Cardiac fibroblast (primary cell): ENCODE data around the gene TCFL5.

Source experiments
- DNase-seq, 2 donors: peaks; one replicate each; pipeline versions ENCODE4 v3.0.0 to v3.0.0-alpha.2; 2010; ENCODE audit warnings: low read depth in 2 of 2
- H3K4me3 ChIP-seq, 2 donors: replicated peaks in 1 of 2; 1 replicate in 1 of 2; 2 replicates in 1 of 2; pipeline ENCODE4 v1.5.1; 2011; ENCODE audit warnings: low read depth in 2 of 2, low read length in 2 of 2, mild to moderate bottlenecking in 2 of 2, moderate library complexity in 1 of 2
- TF ChIP-seq, protein P1 (sequence below): IDR thresholded peaks from one replicate; pipeline ENCODE4 v1.5.1; 2011; ENCODE audit warnings: low read depth, mild to moderate bottlenecking, low read length, inconsistent platforms

TCFL5 gene

DNA sequence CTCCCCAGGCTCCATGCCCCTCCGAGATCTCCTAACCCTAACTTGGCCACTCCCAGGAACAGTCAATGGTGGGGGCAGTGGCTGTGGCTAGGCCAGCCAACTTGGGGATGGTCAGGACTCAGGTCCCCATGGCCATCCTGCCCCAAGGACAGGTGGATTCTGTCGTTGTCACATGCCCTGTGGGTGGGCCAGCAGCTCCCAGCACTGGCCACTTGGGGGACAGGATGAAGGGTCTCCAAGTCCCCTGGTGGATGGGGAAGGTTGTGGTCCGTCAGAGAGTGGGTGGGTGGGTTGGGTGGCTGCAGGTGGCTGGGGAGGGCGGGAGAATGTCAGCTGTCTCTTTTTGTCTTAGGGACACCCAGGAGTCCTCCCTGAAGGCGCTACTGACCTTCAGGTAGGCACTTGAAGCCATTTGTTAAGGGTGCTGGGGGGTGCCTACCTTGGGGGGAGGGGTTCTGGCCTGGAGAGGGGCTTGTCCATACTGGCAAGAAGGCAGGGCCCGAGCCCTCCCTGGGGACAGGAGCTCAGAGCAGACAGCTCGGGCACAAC lies 39.3 kb downstream of the TCFL5 start:
- H3K4me3 ChIP-seq: no peak overlapping the region
- DNase-seq: no peak
- TF ChIP-seq, protein P1, sequence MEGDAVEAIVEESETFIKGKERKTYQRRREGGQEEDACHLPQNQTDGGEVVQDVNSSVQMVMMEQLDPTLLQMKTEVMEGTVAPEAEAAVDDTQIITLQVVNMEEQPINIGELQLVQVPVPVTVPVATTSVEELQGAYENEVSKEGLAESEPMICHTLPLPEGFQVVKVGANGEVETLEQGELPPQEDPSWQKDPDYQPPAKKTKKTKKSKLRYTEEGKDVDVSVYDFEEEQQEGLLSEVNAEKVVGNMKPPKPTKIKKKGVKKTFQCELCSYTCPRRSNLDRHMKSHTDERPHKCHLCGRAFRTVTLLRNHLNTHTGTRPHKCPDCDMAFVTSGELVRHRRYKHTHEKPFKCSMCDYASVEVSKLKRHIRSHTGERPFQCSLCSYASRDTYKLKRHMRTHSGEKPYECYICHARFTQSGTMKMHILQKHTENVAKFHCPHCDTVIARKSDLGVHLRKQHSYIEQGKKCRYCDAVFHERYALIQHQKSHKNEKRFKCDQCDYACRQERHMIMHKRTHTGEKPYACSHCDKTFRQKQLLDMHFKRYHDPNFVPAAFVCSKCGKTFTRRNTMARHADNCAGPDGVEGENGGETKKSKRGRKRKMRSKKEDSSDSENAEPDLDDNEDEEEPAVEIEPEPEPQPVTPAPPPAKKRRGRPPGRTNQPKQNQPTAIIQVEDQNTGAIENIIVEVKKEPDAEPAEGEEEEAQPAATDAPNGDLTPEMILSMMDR: no peak

DNA sequence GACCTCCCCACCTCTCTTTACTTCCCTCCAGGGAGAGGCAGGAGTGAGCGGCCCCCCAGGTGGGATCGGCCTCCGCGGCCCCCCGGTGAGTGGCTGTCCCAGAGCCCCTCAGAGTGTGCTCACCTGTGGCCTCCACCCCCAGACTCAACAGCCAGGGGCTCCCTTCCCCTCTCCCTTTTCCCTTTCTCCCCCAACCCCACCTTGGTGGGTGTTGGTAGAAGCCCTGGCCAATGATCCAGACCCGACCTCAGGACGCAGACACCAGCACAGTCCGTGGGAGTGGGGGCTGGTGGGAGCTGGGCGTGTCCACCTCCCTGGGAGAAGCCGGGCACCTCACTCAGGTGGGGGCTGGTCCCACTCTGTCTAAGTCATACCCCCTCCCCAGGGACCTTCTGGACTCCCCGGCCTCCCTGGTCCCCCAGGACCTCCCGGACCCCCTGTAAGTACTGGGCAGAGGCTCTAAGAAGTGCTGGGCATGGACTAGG lies 39.9 kb downstream of the TCFL5 start:
- TF ChIP-seq, protein P1: no peak
- DNase-seq: no peak
- no peak overlapping the region for H3K4me3 ChIP-seq

GRCh38 chr20:62820962-62821725 lies 40.5 kb downstream of the TCFL5 start:
- DNase-seq: no peak
- TF ChIP-seq, protein P1: no peak
- no peak overlapping the region for H3K4me3 ChIP-seq

DNA sequence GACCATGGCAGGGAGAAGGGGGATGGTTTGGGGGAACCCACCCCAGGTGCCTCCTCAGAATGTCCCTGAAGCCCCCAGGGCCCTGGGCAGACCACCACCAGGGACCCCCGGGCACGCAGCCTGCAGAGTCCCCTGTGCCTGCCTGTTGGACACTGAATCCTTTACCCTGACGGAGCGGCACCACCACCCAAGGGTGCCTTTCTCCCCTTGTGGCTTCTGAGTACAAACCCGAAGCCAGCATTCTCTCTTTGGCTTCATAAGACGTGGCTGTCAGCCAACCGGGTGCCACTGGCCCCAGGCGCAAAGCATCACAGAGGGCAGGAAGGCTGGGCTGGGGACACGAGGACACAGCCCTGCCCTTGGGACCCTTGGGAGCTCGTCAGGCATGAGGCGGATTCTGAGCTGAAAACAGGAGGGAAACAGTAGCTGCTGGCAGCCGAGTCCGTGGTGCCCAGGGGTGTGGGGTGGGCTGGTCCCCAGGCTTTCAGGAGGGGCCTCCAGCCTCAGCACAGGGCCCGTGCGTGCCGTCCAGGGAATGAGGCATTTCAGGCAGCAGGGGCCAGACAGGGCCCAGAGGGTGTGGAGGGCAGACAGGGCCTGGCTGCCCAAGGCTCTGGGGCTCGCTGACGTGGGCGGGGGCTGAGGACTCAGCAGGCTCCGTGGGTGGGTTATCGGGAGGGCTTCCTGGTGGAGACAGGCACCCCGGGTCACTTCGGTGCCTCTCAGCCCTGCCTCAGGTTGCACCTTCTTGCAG lies 41.2 kb downstream of the TCFL5 start:
- no peak for DNase-seq
- H3K4me3 ChIP-seq: no peak overlapping the region
- TF ChIP-seq, protein P1: no peak

GRCh38 chr20:62819494-62820174 lies 42.0 kb downstream of the TCFL5 start:
- H3K4me3 ChIP-seq: no peak overlapping the region
- TF ChIP-seq, protein P1: no peak
- peak; percentile 63 to 72 for DNase-seq

GRCh38 chr20:62818592-62819493 lies 42.8 kb downstream of the TCFL5 start:
- DNase-seq: peak; percentile 57 to 85
- H3K4me3 ChIP-seq: no peak overlapping the region
- TF ChIP-seq, protein P1: no peak
